GM13976 (cell line): Measurements from ENCODE around the gene PPIB.

Experiments
- DNase-seq: peaks from one replicate; pipeline ENCODE4 v3.0.0; 2012; ENCODE audit warnings: low spot score
- in situ Hi-C: fragments of 300-500 bp; cut with MboI; formaldehyde crosslinking; loops from one replicate; pipeline ENCODE4 v1.12.0; 2022; ENCODE audit warnings: low sequenced_read_pairs, mixed read lengths, inconsistent platforms; ENCODE audit not compliant: unreplicated experiment
- TF ChIP-seq, protein P1 (sequence below): IDR thresholded peaks from 2 replicates; pipeline ENCODE4 v1.5.1; 2012; ENCODE audit warnings: borderline replicate concordance, mild to moderate bottlenecking; ENCODE audit not compliant: insufficient read depth; ENCODE audit errors: extremely low read depth, missing control alignments, control extremely low read depth

Gene PPIB

DNA sequence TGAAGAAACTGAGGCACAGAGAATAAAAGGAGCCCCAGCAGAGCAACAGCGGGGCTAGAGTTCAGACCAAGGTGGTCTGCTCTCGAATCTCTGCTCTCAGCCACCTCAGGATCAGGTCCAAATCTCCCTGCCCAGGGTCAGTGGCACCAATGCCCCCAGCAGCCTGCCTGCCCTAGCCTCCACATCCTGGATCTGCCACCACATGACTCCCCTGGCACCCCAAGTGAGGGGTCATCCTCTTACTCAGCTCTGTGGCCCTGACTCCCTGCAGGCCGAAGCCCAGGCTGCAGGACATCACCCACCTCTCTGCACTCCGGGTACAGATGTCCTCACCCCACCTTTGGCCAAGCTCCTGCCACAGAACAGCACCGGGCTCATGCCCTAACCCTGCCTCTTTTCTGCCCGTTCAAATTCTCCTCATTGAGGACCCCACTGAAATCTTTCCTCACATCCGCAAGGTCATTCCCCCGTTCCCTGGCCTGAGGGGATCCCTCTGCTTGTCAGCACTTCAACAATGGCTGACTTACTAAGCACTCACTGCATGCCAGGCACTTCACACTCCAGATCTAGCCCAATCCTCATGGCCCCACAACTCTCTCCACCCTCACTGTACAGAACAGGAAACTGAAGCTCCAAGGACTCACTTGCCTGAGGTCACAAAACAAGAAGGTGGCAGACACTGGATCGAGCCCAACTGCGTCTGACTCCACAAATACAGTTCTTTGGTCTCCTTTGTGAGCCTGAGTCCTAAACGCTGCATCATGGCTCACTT lies 4.3 kb downstream of the PPIB start:
- in situ Hi-C loops, result no loop called here
- TF ChIP-seq, protein P1, sequence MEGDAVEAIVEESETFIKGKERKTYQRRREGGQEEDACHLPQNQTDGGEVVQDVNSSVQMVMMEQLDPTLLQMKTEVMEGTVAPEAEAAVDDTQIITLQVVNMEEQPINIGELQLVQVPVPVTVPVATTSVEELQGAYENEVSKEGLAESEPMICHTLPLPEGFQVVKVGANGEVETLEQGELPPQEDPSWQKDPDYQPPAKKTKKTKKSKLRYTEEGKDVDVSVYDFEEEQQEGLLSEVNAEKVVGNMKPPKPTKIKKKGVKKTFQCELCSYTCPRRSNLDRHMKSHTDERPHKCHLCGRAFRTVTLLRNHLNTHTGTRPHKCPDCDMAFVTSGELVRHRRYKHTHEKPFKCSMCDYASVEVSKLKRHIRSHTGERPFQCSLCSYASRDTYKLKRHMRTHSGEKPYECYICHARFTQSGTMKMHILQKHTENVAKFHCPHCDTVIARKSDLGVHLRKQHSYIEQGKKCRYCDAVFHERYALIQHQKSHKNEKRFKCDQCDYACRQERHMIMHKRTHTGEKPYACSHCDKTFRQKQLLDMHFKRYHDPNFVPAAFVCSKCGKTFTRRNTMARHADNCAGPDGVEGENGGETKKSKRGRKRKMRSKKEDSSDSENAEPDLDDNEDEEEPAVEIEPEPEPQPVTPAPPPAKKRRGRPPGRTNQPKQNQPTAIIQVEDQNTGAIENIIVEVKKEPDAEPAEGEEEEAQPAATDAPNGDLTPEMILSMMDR, result no peak
- DNase-seq, result no peak

DNA sequence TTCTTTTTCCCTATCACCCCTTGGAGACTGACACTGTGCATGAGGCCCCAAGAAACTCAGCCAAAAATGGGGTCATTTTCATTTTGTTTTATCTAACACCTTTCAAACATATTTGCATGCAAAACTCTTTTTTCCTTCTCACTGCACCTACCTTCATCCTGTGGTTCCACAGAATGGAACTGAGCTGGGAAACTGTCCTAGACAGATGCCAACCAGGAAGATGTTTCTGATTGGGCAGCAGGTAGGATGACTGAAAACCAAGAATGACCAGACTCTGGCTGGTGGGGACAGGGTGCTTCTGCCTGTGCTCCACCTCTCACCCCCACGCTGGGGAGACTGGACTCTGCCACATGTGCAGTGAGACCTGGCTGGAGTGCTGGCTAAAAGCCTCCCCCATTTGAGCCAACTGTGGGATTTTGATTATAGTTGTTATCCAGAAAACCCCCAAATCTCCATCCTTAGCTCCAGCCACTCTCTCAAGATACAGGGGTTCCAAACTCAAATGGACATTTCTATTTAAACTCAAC lies 5.2 kb downstream of the PPIB start:
- TF ChIP-seq, protein P1, result no peak
- DNase-seq, result no peak
- in situ Hi-C loops, result no loop called here

DNA sequence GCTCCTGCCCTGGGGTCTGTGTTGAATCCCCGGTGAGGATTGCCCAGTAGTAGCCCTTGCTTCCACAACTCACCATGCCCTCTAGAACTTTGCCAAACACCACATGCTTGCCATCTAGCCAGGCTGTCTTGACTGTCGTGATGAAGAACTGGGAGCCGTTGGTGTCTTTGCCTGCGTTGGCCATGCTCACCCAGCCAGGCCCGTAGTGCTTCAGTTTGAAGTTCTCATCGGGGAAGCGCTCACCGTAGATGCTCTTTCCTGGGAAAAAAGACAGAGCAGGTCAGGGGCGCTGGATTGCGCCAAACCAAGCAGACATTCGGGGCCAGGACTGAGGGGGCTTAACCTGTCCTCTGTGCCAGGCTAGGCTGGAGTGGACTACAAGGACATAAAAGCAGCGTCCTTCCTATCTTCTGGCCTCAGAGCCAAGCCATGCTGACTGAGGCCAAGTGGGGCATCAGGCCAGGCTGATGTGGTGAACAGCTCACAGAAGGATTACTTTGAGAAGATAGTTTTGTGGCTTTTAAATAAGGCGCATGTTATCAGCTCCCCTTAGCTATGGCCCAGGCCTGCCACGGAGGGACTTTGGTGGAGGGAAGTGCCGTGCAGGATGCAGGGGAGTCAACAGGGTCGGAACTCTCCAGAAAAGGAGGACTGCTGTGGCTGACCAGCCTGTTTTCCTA lies 6.0 kb downstream of the PPIB start:
- in situ Hi-C loops, result no loop called here
- TF ChIP-seq, protein P1, result no peak
- no peak for DNase-seq

DNA sequence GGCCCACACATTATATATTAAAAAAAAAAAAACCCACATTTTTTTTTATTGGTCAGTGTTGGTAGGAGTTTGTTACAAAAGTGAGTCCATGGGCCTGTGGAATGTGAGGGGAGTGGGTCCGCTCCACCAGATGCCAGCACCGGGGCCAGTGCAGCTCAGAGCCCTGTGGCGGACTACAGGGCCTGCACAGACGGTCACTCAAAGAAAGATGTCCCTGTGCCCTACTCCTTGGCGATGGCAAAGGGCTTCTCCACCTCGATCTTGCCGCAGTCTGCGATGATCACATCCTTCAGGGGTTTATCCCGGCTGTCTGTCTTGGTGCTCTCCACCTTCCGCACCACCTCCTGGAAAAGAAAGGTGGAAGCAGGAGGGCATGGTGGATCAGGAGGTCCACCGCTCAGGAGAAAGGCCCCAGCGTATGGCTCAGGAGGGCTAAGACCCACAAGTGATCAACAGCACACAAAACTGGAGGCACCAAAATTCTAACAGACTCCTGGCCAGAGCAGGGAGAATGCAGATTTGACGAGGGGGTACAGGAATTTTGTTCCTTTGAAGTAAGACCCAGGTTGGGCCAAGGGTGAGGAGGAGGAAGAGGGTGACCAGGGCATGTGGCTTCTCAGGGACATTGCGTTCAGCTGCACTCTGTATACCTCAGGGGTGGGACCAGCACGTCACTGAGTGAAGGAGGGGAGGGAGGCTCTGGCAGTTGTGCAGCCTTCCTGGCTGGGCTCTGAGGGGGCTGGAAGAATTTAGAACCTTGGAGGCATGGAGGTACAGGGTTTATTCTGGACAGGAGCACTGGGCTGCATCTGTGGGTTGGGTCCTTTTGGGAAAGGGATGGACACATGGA lies 6.8 kb downstream of the PPIB start:
- TF ChIP-seq, protein P1, result no peak
- no peak for DNase-seq
- in situ Hi-C loops, result no loop called here

DNA sequence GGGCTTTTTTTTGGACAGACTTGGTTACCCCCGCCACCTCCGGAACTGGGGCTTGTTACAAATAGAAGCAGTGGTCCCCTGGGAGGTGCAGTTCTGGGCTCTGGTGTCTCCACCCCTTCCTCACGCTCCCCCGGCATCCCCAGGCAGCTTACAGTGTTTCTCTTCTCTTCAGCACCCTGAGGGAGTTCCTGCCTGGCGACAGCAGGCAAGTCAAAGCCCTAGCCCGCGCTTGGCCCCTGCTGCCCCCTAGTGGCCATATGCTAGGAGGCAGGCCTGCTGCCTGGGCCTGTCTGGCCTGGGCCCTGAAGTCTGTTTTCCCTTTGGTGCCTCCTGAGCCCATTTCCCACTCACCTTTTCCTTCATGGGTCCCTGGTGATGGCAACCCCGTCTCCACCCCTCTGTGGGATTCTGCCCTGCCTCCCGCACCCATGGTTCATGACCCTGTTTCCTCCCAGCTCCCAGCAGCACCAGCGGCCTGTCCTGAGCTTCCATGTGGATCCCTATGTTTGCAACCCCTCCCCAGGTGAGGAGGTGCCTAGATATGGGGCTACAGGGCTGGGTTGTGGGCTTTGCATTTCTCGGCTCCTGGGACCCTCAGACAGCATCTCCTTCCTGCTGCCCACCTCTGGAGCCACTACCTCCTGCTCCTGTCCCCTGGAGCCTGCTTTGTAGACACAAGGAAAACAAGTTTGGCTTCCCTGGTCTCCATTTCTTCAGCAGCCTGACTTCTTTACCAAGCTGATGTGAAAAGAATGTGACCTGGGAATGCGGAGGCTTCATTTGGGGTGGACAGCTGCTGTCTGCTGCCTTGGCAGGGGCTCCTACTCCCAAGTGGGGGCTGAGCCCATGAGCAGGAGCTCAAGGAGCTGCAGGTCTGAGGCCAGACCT lies 9.1 kb downstream of the PPIB start:
- DNase-seq, result peak; percentile 93
- in situ Hi-C loops, result no loop called here
- TF ChIP-seq, protein P1, result peak; percentile 99
